ENCODE measurements around the gene MEAF6.
"Not testable (repeated sequence)": the region's sequence is repeated elsewhere in the genome, so short reads cannot be mapped to it uniquely, and the experiment has no call there.

MEAF6 gene

GRCh38 chr1:37514350-37515184, at the start of gene MEAF6:
TSS of gene MEAF6 (minus strand) at chr1:37514766. CDS start at chr1:37514746, 20 bp downstream.
- peak; percentile 84 for DNase-seq (ENCODE audit: low spot score)

- DNase-seq (ENCODE audit: low spot score) = no peak
Measured at GRCh38 chr1:37562984-37563383, 48.4 kb upstream of the MEAF6 start.

- peak; percentile 21 for DNase-seq (ENCODE audit: low spot score)
Measured at GRCh38 chr1:37561133-37562132, 46.9 kb upstream of the MEAF6 start.

- no peak for DNase-seq (ENCODE audit: low spot score)
Measured at GRCh38 chr1:37560401-37561132, 46.0 kb upstream of the MEAF6 start.

GRCh38 chr1:37559957-37560379, 45.4 kb upstream of the MEAF6 start:
- not testable (repeated sequence) for DNase-seq (ENCODE audit: low spot score)

GRCh38 chr1:37559080-37559479, 44.5 kb upstream of the MEAF6 start:
- no peak for DNase-seq (ENCODE audit: low spot score)

- no peak for DNase-seq (ENCODE audit: low spot score)
Measured at GRCh38 chr1:37558411-37558810, 43.8 kb upstream of the MEAF6 start.

- DNase-seq (ENCODE audit: low spot score) = no peak
Measured at GRCh38 chr1:37557402-37557801, 42.8 kb upstream of the MEAF6 start.

- DNase-seq (ENCODE audit: low spot score) = no peak
Measured at GRCh38 chr1:37556712-37557196, 42.2 kb upstream of the MEAF6 start, which contains the start of gene DNALI1. TSS of gene DNALI1 (plus strand) at chr1:37556940. CDS start at chr1:37556995, 55 bp downstream.

GRCh38 chr1:37553927-37554808, 39.6 kb upstream of the MEAF6 start, which contains the start of gene SNIP1:
TSS of gene SNIP1 (minus strand) at chr1:37554293. CDS start at chr1:37554229, 64 bp downstream.
- DNase-seq (ENCODE audit: low spot score) = peak; percentile 97

- DNase-seq (ENCODE audit: low spot score) = peak; percentile 68
Measured at GRCh38 chr1:37553598-37553926, 39.0 kb upstream of the MEAF6 start.

GRCh38 chr1:37549341-37549740, 34.8 kb upstream of the MEAF6 start:
- no peak for DNase-seq (ENCODE audit: low spot score)

GRCh38 chr1:37545019-37545418, 30.5 kb upstream of the MEAF6 start:
- no peak for DNase-seq (ENCODE audit: low spot score)

- DNase-seq (ENCODE audit: low spot score) = no peak
Measured at GRCh38 chr1:37544530-37544929, 30.0 kb upstream of the MEAF6 start.

- DNase-seq (ENCODE audit: low spot score) = no peak
Measured at GRCh38 chr1:37540036-37540785, 25.6 kb upstream of the MEAF6 start.

- not testable (repeated sequence) for DNase-seq (ENCODE audit: low spot score)
Measured at GRCh38 chr1:37539154-37539553, 24.6 kb upstream of the MEAF6 start.

GRCh38 chr1:37537378-37537777, 22.8 kb upstream of the MEAF6 start:
- DNase-seq (ENCODE audit: low spot score) = no peak

GRCh38 chr1:37533317-37534093, 18.9 kb upstream of the MEAF6 start:
- DNase-seq (ENCODE audit: low spot score) = no peak

Measured in RKO (cell line).